H1 (cell line): ENCODE measurements around the gene MAB21L3. TPM values are rescaled to one million over a fixed set of nuclear protein-coding genes. Genes with fewer than 3 reads are reported as not detected.

Source experiments
- CTCF ChIA-PET: fragments of 300-600 bp; sonication (Branson Sonifier 250); formaldehyde crosslinking; loops from one replicate; lab custom pipeline; 2021; ENCODE audit not compliant: partially characterized antibody; lab: Charles Lee
- POLR2A ChIA-PET: fragments of 300-600 bp; sonication (Branson Sonifier 250); formaldehyde crosslinking; loops from one replicate; lab custom pipeline; 2021; ENCODE audit warnings: inconsistent platforms; ENCODE audit not compliant: partially characterized antibody; lab: Charles Lee
- DNase-seq, 2 experiments: peaks; one replicate each; pipeline versions ENCODE4 v3.0.0 to v3.0.0-alpha.2; 2010 to 2022; ENCODE audit warnings: low spot score in 2 of 2, low read depth in 1 of 2, mixed read lengths in 1 of 2
- FAIRE-seq: peaks from 2 replicates; lab custom pipeline; 2011; peaks lifted over from hg19 to GRCh38; lab: Jason Lieb, UNC
- H2AFZ ChIP-seq: 2 replicates; pipeline ENCODE4 v1.8.1; 2012; ENCODE audit warnings: low read length, inconsistent platforms
- H2AK5ac ChIP-seq: 2 replicates; pipeline ENCODE4 v1.6.1; 2013; ENCODE audit warnings: low read depth, low read length
- H2BK120ac ChIP-seq: replicated peaks from 2 replicates; pipeline ENCODE3; 2013; ENCODE audit warnings: low read depth, low read length, inconsistent platforms
- H2BK12ac ChIP-seq: 2 replicates; pipeline ENCODE4 v1.6.1; 2013; ENCODE audit warnings: low read depth, low read length
- H2BK15ac ChIP-seq: 2 replicates; pipeline ENCODE4 v1.6.1; 2013; ENCODE audit warnings: low read length
- H2BK20ac ChIP-seq: 2 replicates; pipeline ENCODE4 v1.6.1; 2013; ENCODE audit warnings: low read length
- H2BK5ac ChIP-seq: 2 replicates; pipeline ENCODE4 v1.6.1; 2013; ENCODE audit warnings: low read depth, low read length
- H3K14ac ChIP-seq: 2 replicates; pipeline ENCODE4 v1.6.1; 2013; ENCODE audit warnings: inconsistent platforms; ENCODE audit not compliant: insufficient read length
- H3K18ac ChIP-seq: 2 replicates; pipeline ENCODE4 v1.6.1; 2013; ENCODE audit warnings: low read length; ENCODE audit errors: extremely low read depth
- H3K23ac ChIP-seq: 2 replicates; pipeline ENCODE4 v1.6.1; 2013; ENCODE audit warnings: inconsistent platforms; ENCODE audit not compliant: insufficient read length
- H3K23me2 ChIP-seq: 2 replicates; pipeline ENCODE4 v1.6.1; 2013; ENCODE audit warnings: low read depth, low read length
- H3K27ac ChIP-seq: 2 replicates; pipeline ENCODE4 v1.6.1; 2011; ENCODE audit warnings: low read depth, low read length, inconsistent platforms
- H3K27me3 ChIP-seq, 4 experiments: replicated peaks in 1 of 4; 1 replicate in 1 of 4; 2 replicates in 3 of 4; pipeline versions ENCODE4 v1.6.1 to v1.8.1; 2011 to 2013; ENCODE audit warnings: low read length in 3 of 4, mild to moderate bottlenecking in 3 of 4, inconsistent platforms in 2 of 4, mixed read lengths in 2 of 4, moderate library complexity in 1 of 4; ENCODE audit not compliant: control insufficient read depth in 3 of 4, insufficient read depth in 3 of 4; ENCODE audit errors: extremely low read depth in 1 of 4
- H3K36me3 ChIP-seq, 4 experiments: 2 replicates each; pipeline versions ENCODE4 v1.6.1 to v1.8.1; 2011 to 2013; ENCODE audit warnings: mild to moderate bottlenecking in 4 of 4, low read length in 3 of 4, moderate library complexity in 2 of 4, control low read depth in 1 of 4, inconsistent platforms in 1 of 4; ENCODE audit not compliant: insufficient read depth in 4 of 4, control insufficient read depth in 2 of 4
- H3K4ac ChIP-seq: replicated peaks from 2 replicates; pipeline ENCODE3; 2013; ENCODE audit warnings: low read length, low read depth, mixed read lengths, inconsistent platforms; ENCODE audit not compliant: insufficient read length
- H3K4me1 ChIP-seq, 4 experiments: replicated peaks in 1 of 4; 1 replicate in 1 of 4; 2 replicates in 3 of 4; pipeline versions ENCODE4 v1.6.1 to v1.8.1; 2011 to 2013; ENCODE audit warnings: low read length in 3 of 4, inconsistent platforms in 2 of 4, mixed read lengths in 1 of 4; ENCODE audit not compliant: insufficient read depth in 4 of 4, control insufficient read depth in 3 of 4
- H3K4me2 ChIP-seq, 2 experiments: 2 replicates each; pipeline versions ENCODE4 v1.6.1 to v1.8.1; 2011 to 2013; ENCODE audit warnings: low read depth in 2 of 2, low read length in 2 of 2, control low read depth in 1 of 2, inconsistent platforms in 1 of 2, mild to moderate bottlenecking in 1 of 2; ENCODE audit not compliant: insufficient read depth in 1 of 2
- H3K4me3 ChIP-seq, 4 experiments: fragments of 200-600, 300-600 bp in 1 of 4; sonication (generic), shearing (Covaris generic), sonication (Bioruptor Twin) in 1 of 4; 2 replicates each; pipeline versions ENCODE4 v1.5.1 to v1.8.1; 2011 to 2016; ENCODE audit warnings: low read length in 4 of 4, low read depth in 3 of 4, control low read depth in 2 of 4, inconsistent platforms in 2 of 4, mild to moderate bottlenecking in 2 of 4, mixed read lengths in 1 of 4, moderate library complexity in 1 of 4; ENCODE audit not compliant: insufficient read depth in 2 of 4; ENCODE audit errors: extremely low read depth in 1 of 4
- H3K56ac ChIP-seq: replicated peaks from 2 replicates; pipeline ENCODE3; 2013; ENCODE audit warnings: low read depth, mild to moderate bottlenecking, mixed read lengths, low read length, inconsistent platforms; ENCODE audit not compliant: insufficient read length
- H3K79me1 ChIP-seq: 2 replicates; pipeline ENCODE4 v1.6.1; 2013; ENCODE audit warnings: low read depth, low read length, control low read depth
- H3K79me2 ChIP-seq, 2 experiments: 2 replicates each; pipeline versions ENCODE4 v1.6.1 to v1.8.1; 2012 to 2013; ENCODE audit warnings: low read length in 2 of 2, mild to moderate bottlenecking in 2 of 2, inconsistent platforms in 1 of 2; ENCODE audit not compliant: insufficient read depth in 2 of 2, control insufficient read depth in 1 of 2
- H3K9ac ChIP-seq, 4 experiments: replicated peaks in 1 of 4; 1 replicate in 1 of 4; 2 replicates in 3 of 4; pipeline versions ENCODE4 v1.6.1 to v1.8.1; 2011 to 2013; ENCODE audit warnings: low read depth in 3 of 4, low read length in 3 of 4, control low read depth in 2 of 4, mild to moderate bottlenecking in 2 of 4, moderate library complexity in 2 of 4, inconsistent platforms in 1 of 4; ENCODE audit errors: extremely low read depth in 1 of 4
- H3K9me3 ChIP-seq, 2 experiments: 2 replicates each; pipeline versions ENCODE4 v1.6.1 to v1.8.1; 2012 to 2013; ENCODE audit warnings: mild to moderate bottlenecking in 2 of 2, moderate library complexity in 2 of 2, control low read depth in 1 of 2, inconsistent platforms in 1 of 2, low read depth in 1 of 2, low read length in 1 of 2, mixed read lengths in 1 of 2; ENCODE audit not compliant: insufficient read depth in 2 of 2
- H4K20me1 ChIP-seq, 2 experiments: replicated peaks in 1 of 2; 2 replicates each; pipeline versions ENCODE3 to v1.8.1; 2011 to 2013; ENCODE audit warnings: inconsistent platforms in 2 of 2, low read length in 2 of 2, mild to moderate bottlenecking in 1 of 2; ENCODE audit not compliant: insufficient read depth in 2 of 2, control insufficient read depth in 1 of 2
- H4K5ac ChIP-seq: 2 replicates; pipeline ENCODE4 v1.6.1; 2013; ENCODE audit warnings: low read length, low read depth, mixed read lengths, inconsistent platforms; ENCODE audit not compliant: insufficient read length
- H4K8ac ChIP-seq: 2 replicates; pipeline ENCODE4 v1.8.0; 2013; ENCODE audit warnings: mild to moderate bottlenecking, moderate library complexity, low read length, inconsistent platforms; ENCODE audit not compliant: insufficient read depth; ENCODE audit errors: extremely low read depth
- H4K91ac ChIP-seq: replicated peaks from 2 replicates; pipeline ENCODE3; 2013; ENCODE audit warnings: low read length, mixed read lengths, inconsistent platforms; ENCODE audit not compliant: insufficient read length
- KDM1A ChIP-seq: fragments of 200-600, 300-600 bp; sonication (generic); IDR thresholded peaks from 2 replicates; pipeline ENCODE4 v1.7.1; 2016; ENCODE audit warnings: mild to moderate bottlenecking, low read length, borderline replicate concordance
- NRF1 ChIP-seq: IDR thresholded peaks from 2 replicates; pipeline ENCODE4 v1.6.1; 2011; ENCODE audit warnings: mild to moderate bottlenecking, low read depth, low read length, improper control_type of control experiment
- TCF12 ChIP-seq: IDR thresholded peaks from 2 replicates; pipeline ENCODE4 v1.6.1; 2011; ENCODE audit warnings: low read depth, mild to moderate bottlenecking, low read length
- WGBS, 2 experiments: shearing (Covaris generic) in 1 of 2; methylation state at CpG; one replicate each; pipeline versions ENCODE4 v1.1.6 to v1.1.7; 2013 to 2015; ENCODE audit warnings: low lambda C conversion rate in 2 of 2, mixed read lengths in 2 of 2, inconsistent platforms in 1 of 2, low coverage in 1 of 2, missing lambda C conversion rate in 1 of 2; ENCODE audit not compliant: insufficient replicate concordance in 2 of 2, insufficient coverage in 1 of 2, insufficient read length in 1 of 2; ENCODE audit errors: extremely low coverage in 1 of 2, missing lambda C conversion rate in 1 of 2; 5-methylcytosine and 5-hydroxymethylcytosine counted together
- polyA plus RNA-seq, 7 experiments: library from polyadenylated mRNA; depleted of rRNA in 3 of 7; stranded (reverse) in 5 of 7; unstranded in 2 of 7; fragments of >200 nt in 5 of 7; fragments of 200-250 nt in 2 of 7; gene quantifications; 1 replicate in 5 of 7; 2 replicates in 1 of 7; 4 replicates in 1 of 7; pipeline versions ENCODE4 v1.2.1 to v1.2.3, GENCODE V29; 2011 to 2013; ENCODE audit warnings: missing spikeins in 2 of 7, mixed read lengths in 2 of 7
- total RNA-seq: library from RNA; stranded (reverse); fragmentation: NEBNext Ultra II Directional; extraction: Animal tissue kit (Norgen Biotek cat#: 25700); gene quantifications from 2 replicates; pipeline ENCODE4 v1.2.1, GENCODE V29; 2021

MAB21L3 gene
- total and polyA plus RNA-seq, 2 of the 8 experiments (the other 6 are each of a cell fraction or from before 2014, with no cell fraction given), result not detected

GRCh38 chr1:116127848-116128540, 16.8 kb downstream of the MAB21L3 start:
- Histone ChIP-seq H4K5ac (no peak overlapping the region), H3K4me2 (no peak overlapping the region), H2BK20ac (no peak overlapping the region), H3K79me2 (no peaks in the 10 kb centered on the region), H4K20me1 (no peaks in the 10 kb centered on the region), H2AFZ (no peak overlapping the region), H2BK5ac (no peak overlapping the region), H3K4ac (no peak overlapping the region), H3K27me3 (no peaks in the 10 kb centered on the region; a peak in 1 of 7 replicates), H3K9me3 (no peaks in the 10 kb centered on the region), H3K36me3 (no peaks in the 10 kb centered on the region), H3K79me1 (no peaks in the 10 kb centered on the region), H3K14ac (no peak overlapping the region), H2BK12ac (no peak overlapping the region), H3K9ac (no peak overlapping the region), H3K56ac (no peak overlapping the region), H3K4me1 (no peaks in the 10 kb centered on the region), H4K91ac (no peak overlapping the region), H2BK120ac (no peak overlapping the region), H3K27ac (no peak overlapping the region), H4K8ac (no peak overlapping the region), H3K23ac (no peak overlapping the region), H3K23me2 (no peaks in the 10 kb centered on the region; the same call in 1 of the 2 replicates), H2AK5ac (no peak overlapping the region), H2BK15ac (no peak overlapping the region), H3K4me3 (no peak overlapping the region), H3K18ac (no peak overlapping the region)
- POLR2A ChIA-PET, result no interaction called here
- FAIRE-seq (no peak), DNase-seq (no peak)
- CTCF ChIA-PET, result interaction anchor here (1.4 to 7.9 kb wide), 2 partner anchors 11 to 12 kb away, joined by 4 to 36 read pairs; no protein-coding TSS in a partner anchor
- 90% methylated on average over 7 of the region's 7 CpGs; no CpG with 5 or more reads in 1 of the 2 experiments for WGBS, 2 experiments
- TF ChIP-seq KDM1A, result no peak
- no peak for TF ChIP-seq NRF1
- no peak for TF ChIP-seq TCF12
